CD4-positive, alpha-beta T cell (primary cell): ENCODE measurements around the gene NUDT12. TPM values are rescaled to one million over a fixed set of nuclear protein-coding genes. Genes with fewer than 3 reads are reported as not detected.

Source experiments
- ATAC-seq: fragments of 200-7000 bp; cut with Tn5 transposase; one replicate; pipeline ENCODE4 v1.10.0; 2022; ENCODE audit warnings: mild to moderate bottlenecking; ENCODE audit not compliant: poor library complexity
- CTCF ChIA-PET: fragments of 350-600 bp; sonication (Branson Sonifier 250); formaldehyde crosslinking; loops from one replicate; lab custom pipeline; 2021; ENCODE audit warnings: antibody characterized with exemption, inconsistent platforms; lab: Charles Lee
- POLR2A ChIA-PET: fragments of 350-600 bp; sonication (Branson Sonifier 250); formaldehyde crosslinking; loops from one replicate; lab custom pipeline; 2021; ENCODE audit warnings: antibody characterized with exemption, inconsistent platforms; lab: Charles Lee
- DNase-seq, 14 experiments: peaks; one replicate each; pipeline ENCODE4 v3.0.0-alpha.2; 2013 to 2020; ENCODE audit warnings: mixed read lengths in 2 of 14
- H3K27ac ChIP-seq, 2 donors: one replicate each; pipeline versions ENCODE4 v1.5.1 to v1.7.0; 2013; ENCODE audit warnings: low read length in 2 of 2, low read depth in 1 of 2, mild to moderate bottlenecking in 1 of 2
- H3K27me3 ChIP-seq, 2 experiments: 1 replicate in 1 of 2; 2 replicates in 1 of 2; pipeline versions ENCODE4 v1.6.1 to v1.7.0; 2013; ENCODE audit warnings: low read length in 2 of 2, control low read depth in 1 of 2, mild to moderate bottlenecking in 1 of 2, moderate library complexity in 1 of 2; ENCODE audit not compliant: insufficient read depth in 2 of 2, control insufficient read depth in 1 of 2
- H3K36me3 ChIP-seq: one replicate; pipeline ENCODE4 v1.6.1; 2013; ENCODE audit warnings: low read length, control low read depth; ENCODE audit not compliant: insufficient read depth
- H3K4me1 ChIP-seq: one replicate; pipeline ENCODE4 v1.6.1; 2013; ENCODE audit warnings: low read length, control low read depth; ENCODE audit not compliant: insufficient read depth
- H3K4me3 ChIP-seq: one replicate; pipeline ENCODE4 v1.5.1; 2013; ENCODE audit warnings: mild to moderate bottlenecking, low read length, moderate library complexity
- H3K9me3 ChIP-seq, 2 experiments: 1 replicate in 1 of 2; 2 replicates in 1 of 2; pipeline versions ENCODE4 v1.6.1 to v1.7.0; 2013; ENCODE audit warnings: low read length in 2 of 2, mild to moderate bottlenecking in 2 of 2, control low read depth in 1 of 2, moderate library complexity in 1 of 2; ENCODE audit not compliant: control insufficient read depth in 1 of 2, insufficient read depth in 1 of 2
- H3K27ac Mint-ChIP-seq: one replicate; pipeline ENCODE4 v1.8.0; 2020; ENCODE audit warnings: mixed read lengths
- H3K27me3 Mint-ChIP-seq: one replicate; pipeline ENCODE4 v1.8.0; 2021; ENCODE audit warnings: mixed read lengths
- H3K36me3 Mint-ChIP-seq: one replicate; pipeline ENCODE4 v1.8.0; 2021; ENCODE audit warnings: low read depth, mixed read lengths
- H3K4me1 Mint-ChIP-seq: one replicate; pipeline ENCODE4 v1.8.0; 2021; ENCODE audit warnings: low read depth, mixed read lengths
- H3K4me3 Mint-ChIP-seq: one replicate; pipeline ENCODE4 v1.8.0; 2020; ENCODE audit warnings: mild to moderate bottlenecking, mixed read lengths
- H3K9me3 Mint-ChIP-seq: one replicate; pipeline ENCODE4 v1.8.0; 2020; ENCODE audit warnings: mixed read lengths
- CTCF ChIP-seq: fragments of 200-600 bp; IDR thresholded peaks from one replicate; pipeline ENCODE4 v1.8.0; 2022; ENCODE audit warnings: antibody characterized with exemption, mild to moderate bottlenecking
- intact Hi-C, 2 experiments: fragments of 100-400 bp; cut with DNase I in 1 of 2; cut with micrococcal nuclease in 1 of 2; formaldehyde crosslinking; loops; one replicate each; pipeline versions ENCODE4 v1.15.1 to v1.9.0; 2023 to 2025; cut with DNase I, micrococcal nuclease
- total RNA-seq, 174 experiments: library from RNA in 2 of 174; stranded (reverse) in 2 of 174; gene quantifications; one replicate each; pipeline ENCODE4 v1.2.3 and lab custom pipeline; 2021 to 2026

Gene NUDT12
- total RNA-seq, 2 experiments from 2014 or later: 1.0 to 1.4 TPM

GRCh38 chr5:103514371-103514770 lies 48.2 kb downstream of the NUDT12 start:
- intact Hi-C loops: no loop called here
- no peaks in the 10 kb centered on the region for H3K9me3 ChIP-seq
- H3K27ac Mint-ChIP-seq: no peak overlapping the region
- POLR2A ChIA-PET: no interaction called here
- H3K4me1 ChIP-seq: no peaks in the 10 kb centered on the region
- CTCF ChIA-PET: no interaction called here
- no peaks in the 10 kb centered on the region for H3K4me1 Mint-ChIP-seq
- H3K36me3 ChIP-seq: no peaks in the 10 kb centered on the region
- no peak for DNase-seq
- H3K27me3 ChIP-seq: peaks cover 0 to 5% of the 10 kb centered on the region in 2 experiments
- no peak for ATAC-seq
- no peak overlapping the region for H3K4me3 Mint-ChIP-seq
- no peak overlapping the region for H3K27ac ChIP-seq
- no peaks in the 10 kb centered on the region for H3K36me3 Mint-ChIP-seq
- no peaks in the 10 kb centered on the region for H3K9me3 Mint-ChIP-seq
- no peaks in the 10 kb centered on the region for H3K27me3 Mint-ChIP-seq
- TF ChIP-seq CTCF: no peak
- H3K4me3 ChIP-seq: no peak overlapping the region

- intact Hi-C loops: no loop called here
- Mint-ChIP-seq H3K27ac (no peak overlapping the region), H3K9me3 (no peaks in the 10 kb centered on the region), H3K36me3 (no peaks in the 10 kb centered on the region), H3K4me3 (no peak overlapping the region), H3K27me3 (no peaks in the 10 kb centered on the region), H3K4me1 (no peaks in the 10 kb centered on the region)
- Histone ChIP-seq H3K4me3 (no peak overlapping the region), H3K9me3 (no peaks in the 10 kb centered on the region), H3K4me1 (no peaks in the 10 kb centered on the region), H3K27me3 (peaks cover 0 to 5% of the 10 kb centered on the region in 2 experiments), H3K36me3 (no peaks in the 10 kb centered on the region), H3K27ac (no peak overlapping the region)
- ChIA-PET CTCF (no interaction called here), POLR2A (no interaction called here)
- no peak for ATAC-seq
- no peak for TF ChIP-seq CTCF
- no peak for DNase-seq
These were observed 48.9 kb downstream of the NUDT12 start for GRCh38 chr5:103513701-103514100.

GRCh38 chr5:103512500-103512899 lies 50.1 kb downstream of the NUDT12 start:
- CTCF ChIA-PET: no interaction called here
- Histone ChIP-seq H3K4me3 (no peak overlapping the region), H3K27ac (no peak overlapping the region), H3K4me1 (no peaks in the 10 kb centered on the region), H3K36me3 (no peaks in the 10 kb centered on the region), H3K9me3 (no peaks in the 10 kb centered on the region), H3K27me3 (peaks cover 0 to 5% of the 10 kb centered on the region in 2 experiments)
- H3K4me1 Mint-ChIP-seq: no peaks in the 10 kb centered on the region
- TF ChIP-seq CTCF: no peak
- no peak overlapping the region for H3K4me3 Mint-ChIP-seq
- no peaks in the 10 kb centered on the region for H3K36me3 Mint-ChIP-seq
- peaks cover 6% of the 10 kb centered on the region for H3K27me3 Mint-ChIP-seq
- POLR2A ChIA-PET: no interaction called here
- ATAC-seq (no peak), DNase-seq (no peak)
- intact Hi-C loops: no loop called here
- H3K9me3 Mint-ChIP-seq: no peaks in the 10 kb centered on the region
- no peak overlapping the region for H3K27ac Mint-ChIP-seq
